Measurements from ENCODE around the gene HK2. TPM values are rescaled to one million over a fixed set of nuclear protein-coding genes. Genes with fewer than 3 reads are reported as not detected.

HK2 gene
- total and polyA plus RNA-seq, 3 experiments from 2014 or later: 1.8 to 57.0 (median 54.5) TPM

- Mint-ChIP-seq H3K9me3 (no peaks in the 10 kb centered on the region), H3K4me3 (peak overlapping the region in 3 of 7 donors; percentile 35 to 62 (median 35)), H3K36me3 (no peaks in the 10 kb centered on the region), H3K4me1 (peaks cover 40 to 69% (median 51%) of the 10 kb centered on the region in 3 donors), H3K27ac (peak overlapping the region in 7 of 8 donors; percentile 36 to 91 (median 81)), H3K27me3 (peaks cover 0 to 8% of the 10 kb centered on the region in 2 donors)
- DNase-seq: no peak
- POLR2A ChIA-PET: no interaction called here
- H3K27ac ChIP-seq (ENCODE audit: low read depth, low read length): no peak overlapping the region
- H3K4me1 ChIP-seq (ENCODE audit: insufficient read depth, low read length): peaks cover 82% of the 10 kb centered on the region
- CTCF ChIA-PET: no interaction called here
- H3K9me3 ChIP-seq (ENCODE audit: low read length): no peaks in the 10 kb centered on the region
- H3K36me3 ChIP-seq (ENCODE audit: insufficient read depth, low read length): no peaks in the 10 kb centered on the region
- no peaks in the 10 kb centered on the region for H3K27me3 ChIP-seq (ENCODE audit: insufficient read depth, low read length, poor library complexity, severe bottlenecking)
- H3K4me3 ChIP-seq (ENCODE audit: low read length): peak overlapping the region; percentile 2
Measured at GRCh38 chr2:74843433-74843832, 9.5 kb downstream of the HK2 start.

GRCh38 chr2:74843899-74844298, 10.0 kb downstream of the HK2 start:
- CTCF ChIA-PET: interaction anchor here (1.2 kb wide), 1 partner anchor 190 kb away, joined by 3 read pairs; no protein-coding TSS in a partner anchor

GRCh38 chr2:74844752-74845151, 10.8 kb downstream of the HK2 start:
- Histone ChIP-seq H3K27ac (ENCODE audit: low read depth, low read length) (no peak overlapping the region), H3K27me3 (ENCODE audit: insufficient read depth, low read length, poor library complexity, severe bottlenecking) (no peaks in the 10 kb centered on the region), H3K4me3 (ENCODE audit: low read length) (peak overlapping the region; percentile 24), H3K4me1 (ENCODE audit: insufficient read depth, low read length) (peaks cover 95% of the 10 kb centered on the region), H3K9me3 (ENCODE audit: low read length) (no peaks in the 10 kb centered on the region), H3K36me3 (ENCODE audit: insufficient read depth, low read length) (no peaks in the 10 kb centered on the region)
- no peak for DNase-seq
- ChIA-PET POLR2A (no interaction called here), CTCF (interaction anchor here (1.2 kb wide), 1 partner anchor 191 kb away, joined by 3 read pairs; no protein-coding TSS in a partner anchor)
- Mint-ChIP-seq H3K4me3 (no peak overlapping the region), H3K9me3 (no peaks in the 10 kb centered on the region), H3K27ac (peak overlapping the region in 1 of 8 donors; percentile 91), H3K36me3 (no peaks in the 10 kb centered on the region), H3K27me3 (peaks cover 0 to 8% of the 10 kb centered on the region in 2 donors), H3K4me1 (peaks cover 52 to 73% (median 61%) of the 10 kb centered on the region in 3 donors)

More at GRCh38 chr2:74843899-74844298, 10.0 kb downstream of the HK2 start:
- peak overlapping the region in 6 of 7 donors; percentile 35 to 62 (median 42) for H3K4me3 Mint-ChIP-seq
- H3K4me1 ChIP-seq (ENCODE audit: insufficient read depth, low read length): peaks cover 87% of the 10 kb centered on the region
- H3K27me3 ChIP-seq (ENCODE audit: insufficient read depth, low read length, poor library complexity, severe bottlenecking): no peaks in the 10 kb centered on the region
- H3K27me3 Mint-ChIP-seq: peaks cover 0 to 8% of the 10 kb centered on the region in 2 donors
- POLR2A ChIA-PET: no interaction called here
- no peaks in the 10 kb centered on the region for H3K36me3 Mint-ChIP-seq
- no peaks in the 10 kb centered on the region for H3K36me3 ChIP-seq (ENCODE audit: insufficient read depth, low read length)
- H3K27ac Mint-ChIP-seq: peak overlapping the region; percentile 36 to 91 (median 82)
- H3K9me3 ChIP-seq (ENCODE audit: low read length): no peaks in the 10 kb centered on the region
- H3K27ac ChIP-seq (ENCODE audit: low read depth, low read length): no peak overlapping the region
- no peaks in the 10 kb centered on the region for H3K9me3 Mint-ChIP-seq
- peak overlapping the region; percentile 2 for H3K4me3 ChIP-seq (ENCODE audit: low read length)
- H3K4me1 Mint-ChIP-seq: peaks cover 45 to 70% (median 55%) of the 10 kb centered on the region in 3 donors
- no peak for DNase-seq

GRCh38 chr2:74845217-74845751, 11.4 kb downstream of the HK2 start:
- H3K4me1 Mint-ChIP-seq: peaks cover 55 to 74% (median 64%) of the 10 kb centered on the region in 3 donors
- Histone ChIP-seq H3K36me3 (ENCODE audit: insufficient read depth, low read length) (no peaks in the 10 kb centered on the region), H3K27ac (ENCODE audit: low read depth, low read length) (no peak overlapping the region), H3K4me1 (ENCODE audit: insufficient read depth, low read length) (peaks cover 97% of the 10 kb centered on the region), H3K27me3 (ENCODE audit: insufficient read depth, low read length, poor library complexity, severe bottlenecking) (no peaks in the 10 kb centered on the region), H3K4me3 (ENCODE audit: low read length) (peak overlapping the region; percentile 24), H3K9me3 (ENCODE audit: low read length) (no peaks in the 10 kb centered on the region)
- CTCF ChIA-PET: no interaction called here
- no peaks in the 10 kb centered on the region for H3K36me3 Mint-ChIP-seq
- H3K27ac Mint-ChIP-seq: peak overlapping the region in 5 of 8 donors; percentile 33 to 80 (median 51)
- H3K9me3 Mint-ChIP-seq: no peaks in the 10 kb centered on the region
- DNase-seq: no peak
- POLR2A ChIA-PET: no interaction called here
- peaks cover 0 to 8% of the 10 kb centered on the region in 2 donors for H3K27me3 Mint-ChIP-seq
- H3K4me3 Mint-ChIP-seq: peak overlapping the region in 5 of 7 donors; percentile 33 to 68 (median 54)

GRCh38 chr2:74845991-74846390, 12.1 kb downstream of the HK2 start:
- peak overlapping the region in 5 of 8 donors; percentile 39 to 80 (median 54) for H3K27ac Mint-ChIP-seq
- no peak overlapping the region for H3K4me3 ChIP-seq (ENCODE audit: low read length)
- H3K4me3 Mint-ChIP-seq: peak overlapping the region in 2 of 7 donors; percentile 3 to 14
- DNase-seq: no peak
- no peak overlapping the region for H3K27ac ChIP-seq (ENCODE audit: low read depth, low read length)
- peaks cover 0 to 6% of the 10 kb centered on the region in 2 donors for H3K27me3 Mint-ChIP-seq
- H3K9me3 Mint-ChIP-seq: no peaks in the 10 kb centered on the region
- H3K36me3 Mint-ChIP-seq: no peaks in the 10 kb centered on the region
- POLR2A ChIA-PET: no interaction called here
- H3K27me3 ChIP-seq (ENCODE audit: insufficient read depth, low read length, poor library complexity, severe bottlenecking): no peaks in the 10 kb centered on the region
- CTCF ChIA-PET: no interaction called here
- H3K9me3 ChIP-seq (ENCODE audit: low read length): no peaks in the 10 kb centered on the region
- peaks cover 58 to 75% (median 65%) of the 10 kb centered on the region in 3 donors for H3K4me1 Mint-ChIP-seq
- H3K4me1 ChIP-seq (ENCODE audit: insufficient read depth, low read length): peaks cover 99% of the 10 kb centered on the region
- H3K36me3 ChIP-seq (ENCODE audit: insufficient read depth, low read length): no peaks in the 10 kb centered on the region

GRCh38 chr2:74846481-74846880, 12.6 kb downstream of the HK2 start:
- Mint-ChIP-seq H3K4me1 (peaks cover 54 to 75% (median 65%) of the 10 kb centered on the region in 3 donors), H3K27me3 (peaks cover 0 to 6% of the 10 kb centered on the region in 2 donors), H3K27ac (peak overlapping the region in 5 of 8 donors; percentile 6 to 65 (median 54)), H3K36me3 (no peaks in the 10 kb centered on the region), H3K9me3 (no peaks in the 10 kb centered on the region), H3K4me3 (peak overlapping the region in 2 of 7 donors; percentile 3 to 14)
- Histone ChIP-seq H3K9me3 (ENCODE audit: low read length) (no peaks in the 10 kb centered on the region), H3K36me3 (ENCODE audit: insufficient read depth, low read length) (no peaks in the 10 kb centered on the region), H3K4me1 (ENCODE audit: insufficient read depth, low read length) (peaks cover 98% of the 10 kb centered on the region), H3K27me3 (ENCODE audit: insufficient read depth, low read length, poor library complexity, severe bottlenecking) (no peaks in the 10 kb centered on the region), H3K27ac (ENCODE audit: low read depth, low read length) (no peak overlapping the region), H3K4me3 (ENCODE audit: low read length) (no peak overlapping the region)
- ChIA-PET CTCF (no interaction called here), POLR2A (no interaction called here)
- DNase-seq: no peak

GRCh38 chr2:74847070-74847858, 13.3 kb downstream of the HK2 start:
- Histone ChIP-seq H3K36me3 (ENCODE audit: insufficient read depth, low read length) (no peaks in the 10 kb centered on the region), H3K4me1 (ENCODE audit: insufficient read depth, low read length) (peaks cover 91% of the 10 kb centered on the region), H3K27me3 (ENCODE audit: insufficient read depth, low read length, poor library complexity, severe bottlenecking) (no peaks in the 10 kb centered on the region), H3K9me3 (ENCODE audit: low read length) (no peaks in the 10 kb centered on the region), H3K27ac (ENCODE audit: low read depth, low read length) (no peak overlapping the region), H3K4me3 (ENCODE audit: low read length) (no peak overlapping the region)
- Mint-ChIP-seq H3K4me1 (peaks cover 49 to 69% (median 63%) of the 10 kb centered on the region in 3 donors), H3K27ac (peak overlapping the region in 3 of 8 donors; percentile 65 to 68 (median 66)), H3K27me3 (peaks cover 0 to 6% of the 10 kb centered on the region in 2 donors), H3K36me3 (no peaks in the 10 kb centered on the region), H3K4me3 (peak overlapping the region in 1 of 7 donors; percentile 38), H3K9me3 (no peaks in the 10 kb centered on the region)
- POLR2A ChIA-PET: no interaction called here
- CTCF ChIA-PET: interaction anchor here (0.7 to 4.2 kb wide), 3 partner anchors 8 to 132 kb away, joined by 3 to 30 read pairs (median 4); no protein-coding TSS in a partner anchor
- no peak for DNase-seq
